ENCODE data around the gene GALNT17.

DNA sequence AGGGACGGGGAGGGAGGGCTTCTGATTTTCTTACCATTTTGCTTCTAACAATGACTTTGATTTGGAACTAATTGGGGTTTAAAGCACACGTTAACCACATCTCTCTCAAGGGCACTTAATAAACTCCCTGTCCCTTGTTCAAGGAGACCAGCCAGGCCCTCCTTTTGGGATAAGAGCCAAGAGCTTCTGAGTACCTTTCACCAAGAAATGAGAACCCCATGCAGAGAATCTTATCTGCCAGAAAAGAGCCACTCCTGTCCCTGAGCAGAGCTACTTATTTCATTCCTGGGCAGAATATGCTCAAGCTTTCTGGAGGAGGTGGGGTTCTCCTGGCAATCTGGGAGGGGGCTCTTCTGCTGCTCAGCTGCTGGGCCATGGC lies 574.6 kb downstream of the GALNT17 start:
- no peak for TF ChIP-seq CTCF (IDR thresholded peaks at IDR 0.05)
- TF ChIP-seq POLR2A (IDR thresholded peaks at IDR 0.05): no peak
